ENCODE results near the gene PERM1. TPM values are rescaled to one million over a fixed set of nuclear protein-coding genes. Genes with fewer than 3 reads are reported as not detected.
A peak's percentile ranks its signal among the peaks of the same experiment; 100 is the strongest.

The PERM1 gene
- total and polyA plus RNA-seq, 9 of the 15 experiments (the other 6 are each of a cell fraction or from before 2014, with no cell fraction given): not detected

DNA sequence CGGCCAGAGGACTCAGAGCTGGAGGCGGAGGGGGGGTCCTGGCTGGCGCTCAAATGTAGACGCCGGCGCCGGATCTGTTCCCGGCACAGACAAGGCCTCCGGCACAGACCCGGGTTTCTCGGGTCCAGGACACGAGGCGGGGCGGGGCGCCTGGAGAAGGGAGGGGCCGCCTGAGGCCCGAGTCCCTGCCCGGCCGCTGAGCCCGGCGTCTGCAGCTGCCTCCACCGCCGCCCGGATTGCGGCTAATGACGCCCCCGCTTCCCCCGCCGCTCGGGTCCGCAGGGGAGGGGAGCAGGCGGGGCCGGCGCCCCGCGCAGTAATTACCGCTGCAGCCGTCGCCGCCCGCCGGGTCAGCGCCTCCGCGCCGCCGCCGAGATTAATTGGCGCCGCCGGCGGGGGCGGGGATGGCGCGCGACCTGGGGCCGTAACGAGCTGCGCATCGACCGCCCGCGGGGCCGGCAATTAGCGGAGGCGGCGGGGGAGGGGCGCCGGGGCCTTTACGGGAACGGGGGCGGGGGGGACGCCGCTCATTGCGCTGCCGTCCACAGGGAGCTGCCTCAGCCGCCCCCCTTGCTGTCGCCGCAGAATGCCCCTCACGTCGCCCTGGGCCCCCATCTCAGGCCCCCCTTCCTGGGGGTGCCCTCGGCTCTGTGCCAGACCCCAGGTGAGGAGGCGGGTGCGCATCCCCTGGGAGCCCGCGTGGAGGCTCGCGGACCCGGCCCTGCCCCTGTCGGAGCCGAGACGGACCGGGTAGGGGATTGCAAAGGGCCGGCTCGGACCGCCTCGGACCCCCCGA, 40.1 kb downstream of the PERM1 start (continued):
- TF ChIP-seq, protein P1, sequence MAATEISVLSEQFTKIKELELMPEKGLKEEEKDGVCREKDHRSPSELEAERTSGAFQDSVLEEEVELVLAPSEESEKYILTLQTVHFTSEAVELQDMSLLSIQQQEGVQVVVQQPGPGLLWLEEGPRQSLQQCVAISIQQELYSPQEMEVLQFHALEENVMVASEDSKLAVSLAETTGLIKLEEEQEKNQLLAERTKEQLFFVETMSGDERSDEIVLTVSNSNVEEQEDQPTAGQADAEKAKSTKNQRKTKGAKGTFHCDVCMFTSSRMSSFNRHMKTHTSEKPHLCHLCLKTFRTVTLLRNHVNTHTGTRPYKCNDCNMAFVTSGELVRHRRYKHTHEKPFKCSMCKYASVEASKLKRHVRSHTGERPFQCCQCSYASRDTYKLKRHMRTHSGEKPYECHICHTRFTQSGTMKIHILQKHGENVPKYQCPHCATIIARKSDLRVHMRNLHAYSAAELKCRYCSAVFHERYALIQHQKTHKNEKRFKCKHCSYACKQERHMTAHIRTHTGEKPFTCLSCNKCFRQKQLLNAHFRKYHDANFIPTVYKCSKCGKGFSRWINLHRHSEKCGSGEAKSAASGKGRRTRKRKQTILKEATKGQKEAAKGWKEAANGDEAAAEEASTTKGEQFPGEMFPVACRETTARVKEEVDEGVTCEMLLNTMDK (IDR thresholded peaks at IDR 0.05; ENCODE audit: borderline replicate concordance, insufficient read depth, low read depth, low read length, poor library complexity, severe bottlenecking): peak; percentile 0
- TF ChIP-seq PRMT5 (CRISPR knock-in tag; IDR thresholded peaks at IDR 0.05) (no peak), SAP30 (IDR thresholded peaks at IDR 0.05; ENCODE audit: borderline replicate concordance, insufficient read depth, low read depth, low read length, poor library complexity, severe bottlenecking) (no peak), CREB1 (IDR thresholded peaks at IDR 0.05) (peak; percentile 92), CREB1 (CRISPR knock-in tag; IDR thresholded peaks at IDR 0.05) (peak; percentile 78), TAF1 (IDR thresholded peaks at IDR 0.05; ENCODE audit: control insufficient read depth, extremely low read depth, insufficient read depth, low read length, severe bottlenecking) (peak; percentile 17), FOXM1 (IDR thresholded peaks at IDR 0.05; ENCODE audit: low read depth) (no peak), FOXM1 (CRISPR knock-in tag; IDR thresholded peaks at IDR 0.05; ENCODE audit: low read depth) (0 out of 2 replicates have a peak, but pooled peaks have one; percentile 48), SIN3A (IDR thresholded peaks at IDR 0.05; ENCODE audit: borderline replicate concordance in 2 of 2, control insufficient read depth in 1 of 2, low read depth in 2 of 2, low read length in 2 of 2) (peak in 1 of 2 experiments; percentile 71; a peak in 1 of 4 replicates), CREM (IDR thresholded peaks at IDR 0.05; ENCODE audit: low read depth) (peak; percentile 87), MYC (IDR thresholded peaks at IDR 0.05; ENCODE audit: low read depth, low read length) (peak; percentile 58; the same call in 1 of the 2 replicates), MYC (CRISPR knock-in tag; IDR thresholded peaks at IDR 0.05; ENCODE audit: borderline replicate concordance, low read depth) (no peak), TBL1XR1 (IDR thresholded peaks at IDR 0.05; ENCODE audit: low read length in 2 of 2) (peak in 1 of 2 experiments; percentile 17; a peak in 1 of 4 replicates), ETV1 (tag; conservative IDR thresholded peaks at IDR 0.05; ENCODE audit: low read depth) (no peak), ZBTB1 (CRISPR knock-in tag; IDR thresholded peaks at IDR 0.05; ENCODE audit: borderline replicate concordance, low read depth) (peak; percentile 55; the same call in 1 of the 2 replicates), RAD51 (IDR thresholded peaks at IDR 0.05; ENCODE audit: borderline replicate concordance, low read depth) (no peak)
- TF ChIP-seq, protein P2, sequence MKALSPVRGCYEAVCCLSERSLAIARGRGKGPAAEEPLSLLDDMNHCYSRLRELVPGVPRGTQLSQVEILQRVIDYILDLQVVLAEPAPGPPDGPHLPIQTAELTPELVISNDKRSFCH (CRISPR knock-in tag; IDR thresholded peaks at IDR 0.05): no peak
- TF ChIP-seq, protein P2 (tag; IDR thresholded peaks at IDR 0.05): no peak
- TF ChIP-seq, protein P3, sequence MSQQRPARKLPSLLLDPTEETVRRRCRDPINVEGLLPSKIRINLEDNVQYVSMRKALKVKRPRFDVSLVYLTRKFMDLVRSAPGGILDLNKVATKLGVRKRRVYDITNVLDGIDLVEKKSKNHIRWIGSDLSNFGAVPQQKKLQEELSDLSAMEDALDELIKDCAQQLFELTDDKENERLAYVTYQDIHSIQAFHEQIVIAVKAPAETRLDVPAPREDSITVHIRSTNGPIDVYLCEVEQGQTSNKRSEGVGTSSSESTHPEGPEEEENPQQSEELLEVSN (IDR thresholded peaks at IDR 0.05; ENCODE audit: borderline replicate concordance in 1 of 2, extremely low read depth in 1 of 2, insufficient read depth in 1 of 2, insufficient read length in 1 of 2, low read depth in 1 of 2, low read length in 1 of 2, poor library complexity in 1 of 2, severe bottlenecking in 1 of 2): peak in 1 of 2 experiments; percentile 77
- TF ChIP-seq, protein P4, sequence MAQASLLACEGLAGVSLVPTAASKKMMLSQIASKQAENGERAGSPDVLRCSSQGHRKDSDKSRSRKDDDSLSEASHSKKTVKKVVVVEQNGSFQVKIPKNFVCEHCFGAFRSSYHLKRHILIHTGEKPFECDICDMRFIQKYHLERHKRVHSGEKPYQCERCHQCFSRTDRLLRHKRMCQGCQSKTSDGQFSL (CRISPR knock-in tag; IDR thresholded peaks at IDR 0.05): no peak
- TF ChIP-seq, protein P4 (tag; IDR thresholded peaks at IDR 0.05): peak in 1 of 2 experiments; percentile 29; a peak in 2 of 4 replicates

Measured in K562 (cell line).